Sigmoid colon (tissue), 7 donors: ENCODE results near the gene LTF. TPM values are rescaled to one million over a fixed set of nuclear protein-coding genes. Genes with fewer than 3 reads are reported as not detected.

ENCODE experiments used
- DNase-seq: peaks from one replicate; pipeline ENCODE4 v3.0.0-alpha.2; 2019
- H3K27ac ChIP-seq, 4 donors: fragments of 200-600 bp; sonication (generic); one replicate each; pipeline ENCODE4 v1.5.1; 2016 to 2019; ENCODE audit warnings: mild to moderate bottlenecking in 1 of 4
- H3K27me3 ChIP-seq, 3 donors: fragments of 200-600 bp; sonication (generic); one replicate each; pipeline ENCODE4 v1.5.1; 2019; ENCODE audit warnings: mild to moderate bottlenecking in 1 of 3
- H3K36me3 ChIP-seq, 4 donors: fragments of 200-600 bp; sonication (generic); one replicate each; pipeline ENCODE4 v1.5.1; 2016 to 2019
- H3K4me1 ChIP-seq, 4 donors: fragments of 200-600 bp; sonication (generic); one replicate each; pipeline ENCODE4 v1.5.1; 2017 to 2019
- H3K4me3 ChIP-seq, 4 donors: fragments of 200-600 bp; sonication (generic); one replicate each; pipeline ENCODE4 v1.5.1; 2017 to 2019; ENCODE audit warnings: mild to moderate bottlenecking in 2 of 4, moderate library complexity in 1 of 4
- H3K9me3 ChIP-seq, 4 donors: fragments of 200-600 bp in 3 of 4; sonication (generic) in 3 of 4; one replicate each; pipeline versions ENCODE4 v1.5.1 to v1.6.1; 2013 to 2019
- CTCF ChIP-seq, 4 experiments: fragments of 450-650 bp in 3 of 4; fragments of 200-600 bp in 1 of 4; IDR thresholded peaks; one replicate each; pipeline ENCODE4 v1.5.1; 2016 to 2019; ENCODE audit warnings: antibody characterized with exemption in 4 of 4, mild to moderate bottlenecking in 3 of 4, moderate library complexity in 2 of 4
- EP300 ChIP-seq, 4 donors: sonication (generic); formaldehyde crosslinking; IDR thresholded peaks; one replicate each; pipeline ENCODE4 v1.6.1; 2017; ENCODE audit warnings: antibody characterized with exemption in 4 of 4
- POLR2A ChIP-seq, 2 donors: fragments of 450-650 bp; IDR thresholded peaks; one replicate each; pipeline ENCODE4 v1.6.1; 2016; ENCODE audit warnings: antibody characterized with exemption in 2 of 2, mild to moderate bottlenecking in 2 of 2, moderate library complexity in 2 of 2
- POLR2AphosphoS5 ChIP-seq, 4 donors: sonication (generic); formaldehyde crosslinking; IDR thresholded peaks; one replicate each; pipeline ENCODE4 v1.6.1; 2017; ENCODE audit warnings: antibody characterized with exemption in 4 of 4
- WGBS, 2 donors: extraction: QIAGEN DNeasy Blood & Tissue Kit; methylation state at CpG; one replicate each; pipeline ENCODE4 v1.1.7; 2013; 5-methylcytosine and 5-hydroxymethylcytosine counted together
- intact Hi-C: fragments of 100-400 bp; cut with DNase I; formaldehyde crosslinking; loops from one replicate; pipeline ENCODE4 v1.15.1; 2023
- polyA plus RNA-seq, 3 donors: library from polyadenylated mRNA; stranded (reverse); fragments of 200-250 nt; gene quantifications; one replicate each; pipeline ENCODE4 v1.2.3, GENCODE V29; 2013
- total RNA-seq, 4 donors: library from RNA; depleted of rRNA; stranded (reverse); fragments of >200 nt; gene quantifications; one replicate each; pipeline ENCODE4 v1.1.0, GENCODE V29; 2016
- donor health status: healthy with polysubstance abuse.
- donor health status: Bipolar disorder and iron deficiency.
- donor health status: healthy.

Gene LTF
- total and polyA plus RNA-seq, 7 donors, result 0.16 to 38.0 (median 0.36) TPM; not detected in 2

- H3K4me3 ChIP-seq, result no peak overlapping the region
- no peaks in the 10 kb centered on the region for H3K9me3 ChIP-seq
- intact Hi-C loops, result no loop called here
- H3K36me3 ChIP-seq, result no peaks in the 10 kb centered on the region
- no peak for DNase-seq
- no peaks in the 10 kb centered on the region for H3K27me3 ChIP-seq
- WGBS, 2 donors, result 77 to 81% methylated on average over 6 of the region's 6 CpGs
- TF ChIP-seq POLR2AphosphoS5 (IDR thresholded peaks at IDR 0.05) (no peak), CTCF (IDR thresholded peaks at IDR 0.05) (no peak), POLR2A (IDR thresholded peaks at IDR 0.05) (no peak), EP300 (IDR thresholded peaks at IDR 0.05) (no peak)
- H3K4me1 ChIP-seq, result peaks cover 0 to 8% (median 5%) of the 10 kb centered on the region in 4 donors
- no peak overlapping the region for H3K27ac ChIP-seq
These were observed 25.8 kb upstream of the LTF start for GRCh38 chr3:46490338-46491084.

GRCh38 chr3:46489875-46490274 lies 25.2 kb upstream of the LTF start:
- H3K4me3 ChIP-seq, result no peak overlapping the region
- DNase-seq, result no peak
- H3K27me3 ChIP-seq, result no peaks in the 10 kb centered on the region
- peaks cover 0 to 8% (median 5%) of the 10 kb centered on the region in 4 donors for H3K4me1 ChIP-seq
- WGBS, 2 donors, result 68 to 84% methylated on average over 1 of the region's 1 CpG
- H3K27ac ChIP-seq, result no peak overlapping the region
- intact Hi-C loops, result loop anchor here (2.0 to 5.0 kb wide), 2 partner anchors 67 to 141 kb away; no protein-coding TSS in a partner anchor
- no peak for TF ChIP-seq POLR2AphosphoS5 (IDR thresholded peaks at IDR 0.05)
- H3K9me3 ChIP-seq, result no peaks in the 10 kb centered on the region
- H3K36me3 ChIP-seq, result no peaks in the 10 kb centered on the region

- H3K4me3 ChIP-seq, result no peak overlapping the region
- no peaks in the 10 kb centered on the region for H3K9me3 ChIP-seq
- peaks cover 0 to 8% (median 5%) of the 10 kb centered on the region in 4 donors for H3K4me1 ChIP-seq
- TF ChIP-seq POLR2AphosphoS5 (IDR thresholded peaks at IDR 0.05), result no peak
- TF ChIP-seq CTCF (IDR thresholded peaks at IDR 0.05), result no peak
- TF ChIP-seq EP300 (IDR thresholded peaks at IDR 0.05), result no peak
- no peak for TF ChIP-seq POLR2A (IDR thresholded peaks at IDR 0.05)
- H3K36me3 ChIP-seq, result no peaks in the 10 kb centered on the region
- DNase-seq, result no peak
- no peaks in the 10 kb centered on the region for H3K27me3 ChIP-seq
- no peak overlapping the region for H3K27ac ChIP-seq
- intact Hi-C loops, result loop anchor here (2.0 to 5.0 kb wide), 2 partner anchors 68 to 141 kb away; no protein-coding TSS in a partner anchor
- 91 to 92% methylated on average over 4 of the region's 4 CpGs for WGBS, 2 donors
These were observed 24.7 kb upstream of the LTF start for GRCh38 chr3:46489381-46489780.

GRCh38 chr3:46488735-46489361 lies 24.1 kb upstream of the LTF start:
- intact Hi-C loops, result loop anchor here (2.0 to 5.0 kb wide), 2 partner anchors 68 to 142 kb away; no protein-coding TSS in a partner anchor
- H3K27ac ChIP-seq, result no peak overlapping the region

More at GRCh38 chr3:46488735-46489361, 24.1 kb upstream of the LTF start:
- 7 to 10% methylated on average over 26 of the region's 26 CpGs for WGBS, 2 donors
- Histone ChIP-seq H3K36me3 (no peaks in the 10 kb centered on the region), H3K27me3 (no peaks in the 10 kb centered on the region), H3K4me3 (no peak overlapping the region), H3K4me1 (peaks cover 0 to 8% (median 5%) of the 10 kb centered on the region in 4 donors), H3K9me3 (no peaks in the 10 kb centered on the region)
- peak; percentile 90 for DNase-seq
- TF ChIP-seq EP300 (IDR thresholded peaks at IDR 0.05) (no peak), CTCF (IDR thresholded peaks at IDR 0.05) (peak; percentile 82 to 98 (median 95)), POLR2A (IDR thresholded peaks at IDR 0.05) (no peak), POLR2AphosphoS5 (IDR thresholded peaks at IDR 0.05) (peak in 1 of 4 donors; percentile 20)
